ENCODE results near the gene SPRR5.

SPRR5 gene

DNA sequence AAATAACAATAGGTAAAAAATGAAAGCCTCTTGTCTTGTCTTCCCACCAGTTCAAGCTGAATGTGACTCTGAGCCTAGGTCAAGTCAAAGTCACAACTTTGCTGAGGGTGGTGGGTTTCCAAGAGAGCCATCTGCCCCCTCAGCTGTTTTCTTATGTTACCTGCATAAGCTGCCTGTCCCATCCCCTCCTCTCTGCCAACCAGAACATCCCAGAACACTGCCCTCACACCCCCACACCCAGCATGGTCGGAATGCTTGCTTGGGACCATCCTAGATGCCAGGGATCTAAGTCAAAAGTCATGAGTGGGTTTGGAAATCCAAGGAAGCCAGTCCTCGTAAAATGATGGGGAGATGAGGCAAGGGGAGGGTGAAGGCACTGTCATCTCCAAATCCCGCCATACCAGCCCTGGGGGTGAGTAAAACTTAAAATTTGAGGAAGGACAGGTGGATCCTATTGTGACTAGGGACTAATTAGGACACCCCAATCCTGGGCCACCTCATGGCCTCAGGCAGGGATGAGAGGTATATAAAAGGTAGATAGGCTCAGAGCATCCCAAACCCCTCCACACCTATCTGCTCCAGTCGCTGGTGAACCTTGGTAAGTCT lies at the start of gene SPRR5:
Gene SPRR5 (plus strand): TSS at position 556 of the 606 bp plus-strand sequence. CDS start 1,349 bp downstream, outside the sequence.
- Histone ChIP-seq H3K4me3 (ENCODE audit: low read length in 2 of 2) (no peak within 1 kb of the TSS), H3K27ac (ENCODE audit: low read depth in 2 of 2, low read length in 2 of 2) (no peak within 1 kb of the TSS), H3K9me3 (ENCODE audit: control insufficient read depth in 2 of 2, low read length in 2 of 2) (no peaks in the 10 kb centered on the region), H3K27me3 (ENCODE audit: control insufficient read depth in 2 of 2, insufficient read depth in 2 of 2, low read length in 2 of 2) (no peaks in the 10 kb centered on the region), H3K36me3 (ENCODE audit: control insufficient read depth in 2 of 2, insufficient read depth in 2 of 2, low read length in 2 of 2) (no peaks in the 10 kb centered on the region), H3K4me1 (ENCODE audit: control insufficient read depth in 2 of 2, insufficient read depth in 2 of 2, low read length in 2 of 2) (no peaks in the 10 kb centered on the region), H3K9ac (ENCODE audit: low read depth in 1 of 2, low read length in 2 of 2) (no peak within 1 kb of the TSS)

DNA sequence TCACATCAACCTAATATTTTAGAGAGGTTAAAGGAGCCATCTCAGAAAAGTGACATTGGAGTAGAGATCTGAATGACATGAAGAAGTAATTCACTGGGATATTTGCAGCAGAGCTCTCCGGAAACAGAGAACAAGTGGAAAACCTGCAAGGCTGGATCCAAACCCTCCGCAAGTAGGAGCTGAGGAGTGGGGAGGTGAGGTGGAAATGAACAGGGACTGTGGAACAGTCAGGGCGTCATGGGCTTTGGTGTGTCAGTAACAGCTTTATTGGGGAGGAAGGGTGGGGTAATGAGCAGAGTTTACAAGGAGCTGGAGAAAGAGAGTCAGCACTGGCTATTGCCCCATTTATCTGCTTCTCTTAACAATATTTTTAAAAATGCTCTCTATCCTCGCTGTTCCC lies 48.0 kb upstream of the SPRR5 start:
- H3K27ac ChIP-seq (ENCODE audit: low read depth in 2 of 2, low read length in 2 of 2) = no peak overlapping the region
- H3K4me3 ChIP-seq (ENCODE audit: low read length in 2 of 2) = no peak overlapping the region
- no peaks in the 10 kb centered on the region for H3K36me3 ChIP-seq (ENCODE audit: control insufficient read depth in 2 of 2, insufficient read depth in 2 of 2, low read length in 2 of 2)
- no peaks in the 10 kb centered on the region for H3K4me1 ChIP-seq (ENCODE audit: control insufficient read depth in 2 of 2, insufficient read depth in 2 of 2, low read length in 2 of 2)
- H3K9me3 ChIP-seq (ENCODE audit: control insufficient read depth in 2 of 2, low read length in 2 of 2) = no peaks in the 10 kb centered on the region
- no peaks in the 10 kb centered on the region for H3K27me3 ChIP-seq (ENCODE audit: control insufficient read depth in 2 of 2, insufficient read depth in 2 of 2, low read length in 2 of 2)
- H3K9ac ChIP-seq (ENCODE audit: low read depth in 1 of 2, low read length in 2 of 2) = no peak overlapping the region

DNA sequence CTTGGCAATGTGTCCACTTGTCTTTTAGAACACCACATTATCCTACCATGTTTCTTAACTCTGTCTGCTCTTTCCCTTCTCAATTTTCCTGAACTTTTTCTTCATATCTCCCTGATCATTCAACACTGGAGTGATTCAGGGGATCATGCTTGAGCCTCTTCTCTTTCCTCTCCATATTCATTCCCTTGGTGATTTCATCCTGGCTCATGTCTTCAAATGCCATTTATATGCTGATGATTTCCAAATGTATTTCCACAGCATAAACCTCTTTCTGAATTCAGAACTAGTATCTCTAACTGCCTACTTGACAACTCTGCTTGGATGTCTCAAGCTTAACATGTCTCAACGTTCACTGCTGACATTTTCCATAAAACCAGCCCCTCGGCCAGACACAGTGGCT lies 47.1 kb upstream of the SPRR5 start:
- no peaks in the 10 kb centered on the region for H3K27me3 ChIP-seq (ENCODE audit: control insufficient read depth in 2 of 2, insufficient read depth in 2 of 2, low read length in 2 of 2)
- no peak overlapping the region for H3K4me3 ChIP-seq (ENCODE audit: low read length in 2 of 2)
- no peaks in the 10 kb centered on the region for H3K4me1 ChIP-seq (ENCODE audit: control insufficient read depth in 2 of 2, insufficient read depth in 2 of 2, low read length in 2 of 2)
- no peak overlapping the region for H3K27ac ChIP-seq (ENCODE audit: low read depth in 2 of 2, low read length in 2 of 2)
- H3K9ac ChIP-seq (ENCODE audit: low read depth in 1 of 2, low read length in 2 of 2) = no peak overlapping the region
- H3K9me3 ChIP-seq (ENCODE audit: control insufficient read depth in 2 of 2, low read length in 2 of 2) = no peaks in the 10 kb centered on the region
- H3K36me3 ChIP-seq (ENCODE audit: control insufficient read depth in 2 of 2, insufficient read depth in 2 of 2, low read length in 2 of 2) = no peaks in the 10 kb centered on the region

- no peaks in the 10 kb centered on the region for H3K9me3 ChIP-seq (ENCODE audit: control insufficient read depth in 2 of 2, low read length in 2 of 2)
- H3K27me3 ChIP-seq (ENCODE audit: control insufficient read depth in 2 of 2, insufficient read depth in 2 of 2, low read length in 2 of 2) = no peaks in the 10 kb centered on the region
- no peak overlapping the region for H3K9ac ChIP-seq (ENCODE audit: low read depth in 1 of 2, low read length in 2 of 2)
- no peaks in the 10 kb centered on the region for H3K4me1 ChIP-seq (ENCODE audit: control insufficient read depth in 2 of 2, insufficient read depth in 2 of 2, low read length in 2 of 2)
- no peak overlapping the region for H3K4me3 ChIP-seq (ENCODE audit: low read length in 2 of 2)
- H3K27ac ChIP-seq (ENCODE audit: low read depth in 2 of 2, low read length in 2 of 2) = no peak overlapping the region
- H3K36me3 ChIP-seq (ENCODE audit: control insufficient read depth in 2 of 2, insufficient read depth in 2 of 2, low read length in 2 of 2) = no peaks in the 10 kb centered on the region
These were observed 45.4 kb upstream of the SPRR5 start for GRCh38 chr1:152901631-152902030.

DNA sequence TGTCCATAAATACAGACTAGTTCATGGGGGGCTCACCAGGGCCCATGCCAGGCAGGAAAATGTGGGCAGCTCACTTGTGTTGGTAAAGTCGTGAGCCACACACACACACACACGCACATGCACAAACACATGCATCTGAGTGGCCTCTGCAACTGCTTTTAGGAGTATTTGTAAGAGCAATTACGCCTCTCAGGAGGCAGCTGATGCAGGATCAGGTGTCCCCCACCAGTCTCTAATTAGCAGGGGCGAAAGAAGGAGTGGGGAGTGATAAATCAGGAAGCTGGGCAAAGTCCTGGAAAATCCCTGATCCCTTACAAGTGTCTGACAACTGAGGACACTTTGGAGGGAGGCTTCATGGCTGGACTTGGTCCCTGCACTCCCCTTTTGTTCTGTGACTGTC lies 44.4 kb upstream of the SPRR5 start:
- no peaks in the 10 kb centered on the region for H3K9me3 ChIP-seq (ENCODE audit: control insufficient read depth in 2 of 2, low read length in 2 of 2)
- no peak overlapping the region for H3K9ac ChIP-seq (ENCODE audit: low read depth in 1 of 2, low read length in 2 of 2)
- no peak overlapping the region for H3K4me3 ChIP-seq (ENCODE audit: low read length in 2 of 2)
- no peak overlapping the region for H3K27ac ChIP-seq (ENCODE audit: low read depth in 2 of 2, low read length in 2 of 2)
- H3K27me3 ChIP-seq (ENCODE audit: control insufficient read depth in 2 of 2, insufficient read depth in 2 of 2, low read length in 2 of 2) = no peaks in the 10 kb centered on the region
- H3K36me3 ChIP-seq (ENCODE audit: control insufficient read depth in 2 of 2, insufficient read depth in 2 of 2, low read length in 2 of 2) = no peaks in the 10 kb centered on the region
- no peaks in the 10 kb centered on the region for H3K4me1 ChIP-seq (ENCODE audit: control insufficient read depth in 2 of 2, insufficient read depth in 2 of 2, low read length in 2 of 2)

GRCh38 chr1:152904688-152905440 lies 42.1 kb upstream of the SPRR5 start:
- Histone ChIP-seq H3K36me3 (ENCODE audit: control insufficient read depth in 2 of 2, insufficient read depth in 2 of 2, low read length in 2 of 2) (no peaks in the 10 kb centered on the region), H3K9ac (ENCODE audit: low read depth in 1 of 2, low read length in 2 of 2) (no peak overlapping the region), H3K9me3 (ENCODE audit: control insufficient read depth in 2 of 2, low read length in 2 of 2) (no peaks in the 10 kb centered on the region), H3K27me3 (ENCODE audit: control insufficient read depth in 2 of 2, insufficient read depth in 2 of 2, low read length in 2 of 2) (no peaks in the 10 kb centered on the region), H3K4me1 (ENCODE audit: control insufficient read depth in 2 of 2, insufficient read depth in 2 of 2, low read length in 2 of 2) (no peaks in the 10 kb centered on the region), H3K4me3 (ENCODE audit: low read length in 2 of 2) (no peak overlapping the region), H3K27ac (ENCODE audit: low read depth in 2 of 2, low read length in 2 of 2) (no peak overlapping the region)

- H3K27ac ChIP-seq (ENCODE audit: low read depth in 2 of 2, low read length in 2 of 2) = no peak overlapping the region
These were observed 40.9 kb upstream of the SPRR5 start for GRCh38 chr1:152906023-152906565.

GRCh38 chr1:152907686-152908601 lies 39.1 kb upstream of the SPRR5 start, which contains the start of gene IVL:
Gene IVL, plus strand, starts transcription at chr1:152908546. Its CDS starts 1,252 bp downstream, at chr1:152909798.
- no peak within 1 kb of the TSS for H3K9ac ChIP-seq (ENCODE audit: low read depth in 1 of 2, low read length in 2 of 2)
- H3K27me3 ChIP-seq (ENCODE audit: control insufficient read depth in 2 of 2, insufficient read depth in 2 of 2, low read length in 2 of 2) = no peaks in the 10 kb centered on the region
- no peak within 1 kb of the TSS for H3K4me3 ChIP-seq (ENCODE audit: low read length in 2 of 2)
- H3K9me3 ChIP-seq (ENCODE audit: control insufficient read depth in 2 of 2, low read length in 2 of 2) = no peaks in the 10 kb centered on the region
- no peak within 1 kb of the TSS for H3K27ac ChIP-seq (ENCODE audit: low read depth in 2 of 2, low read length in 2 of 2)
- H3K4me1 ChIP-seq (ENCODE audit: control insufficient read depth in 2 of 2, insufficient read depth in 2 of 2, low read length in 2 of 2) = no peaks in the 10 kb centered on the region
- H3K36me3 ChIP-seq (ENCODE audit: control insufficient read depth in 2 of 2, insufficient read depth in 2 of 2, low read length in 2 of 2) = no peaks in the 10 kb centered on the region

More at GRCh38 chr1:152906023-152906565, 40.9 kb upstream of the SPRR5 start:
- Histone ChIP-seq H3K27me3 (ENCODE audit: control insufficient read depth in 2 of 2, insufficient read depth in 2 of 2, low read length in 2 of 2) (no peaks in the 10 kb centered on the region), H3K4me1 (ENCODE audit: control insufficient read depth in 2 of 2, insufficient read depth in 2 of 2, low read length in 2 of 2) (no peaks in the 10 kb centered on the region), H3K4me3 (ENCODE audit: low read length in 2 of 2) (no peak overlapping the region), H3K9me3 (ENCODE audit: control insufficient read depth in 2 of 2, low read length in 2 of 2) (no peaks in the 10 kb centered on the region), H3K36me3 (ENCODE audit: control insufficient read depth in 2 of 2, insufficient read depth in 2 of 2, low read length in 2 of 2) (no peaks in the 10 kb centered on the region), H3K9ac (ENCODE audit: low read depth in 1 of 2, low read length in 2 of 2) (no peak overlapping the region)

- no peaks in the 10 kb centered on the region for H3K36me3 ChIP-seq (ENCODE audit: control insufficient read depth in 2 of 2, insufficient read depth in 2 of 2, low read length in 2 of 2)
- no peaks in the 10 kb centered on the region for H3K9me3 ChIP-seq (ENCODE audit: control insufficient read depth in 2 of 2, low read length in 2 of 2)
- H3K27me3 ChIP-seq (ENCODE audit: control insufficient read depth in 2 of 2, insufficient read depth in 2 of 2, low read length in 2 of 2) = no peaks in the 10 kb centered on the region
- no peak overlapping the region for H3K4me3 ChIP-seq (ENCODE audit: low read length in 2 of 2)
- no peak overlapping the region for H3K27ac ChIP-seq (ENCODE audit: low read depth in 2 of 2, low read length in 2 of 2)
- no peak overlapping the region for H3K9ac ChIP-seq (ENCODE audit: low read depth in 1 of 2, low read length in 2 of 2)
- H3K4me1 ChIP-seq (ENCODE audit: control insufficient read depth in 2 of 2, insufficient read depth in 2 of 2, low read length in 2 of 2) = no peaks in the 10 kb centered on the region
These were observed 37.8 kb upstream of the SPRR5 start for GRCh38 chr1:152909206-152909605.

Measured in mucosa of rectum (tissue), 2 donors.